ENCODE data around the gene BRD7.

BRD7 gene

GRCh38 chr16:50281391-50282009 lies 87.3 kb downstream of the BRD7 start:
- no peak overlapping the region for H3K27ac ChIP-seq
- H3K36me3 ChIP-seq (ENCODE audit: control insufficient read depth, insufficient read depth, low read length) = no peaks in the 10 kb centered on the region
- H3K9ac ChIP-seq = no peak overlapping the region
- no peak overlapping the region for H3K4me2 ChIP-seq (ENCODE audit: low read length)
- TF ChIP-seq CTCF (IDR thresholded peaks at IDR 0.05) = no peak
- H3K9me3 ChIP-seq (ENCODE audit: control insufficient read depth, low read length) = no peaks in the 10 kb centered on the region
- H3K4me1 ChIP-seq = no peaks in the 10 kb centered on the region
- H3K4me3 ChIP-seq (ENCODE audit: low read depth, low read length) = no peak overlapping the region
- no peaks in the 10 kb centered on the region for H3K27me3 ChIP-seq (ENCODE audit: control insufficient read depth, insufficient read depth, low read length)
- H2AFZ ChIP-seq = no peak overlapping the region
- no peaks in the 10 kb centered on the region for H3K79me2 ChIP-seq

GRCh38 chr16:50280932-50281331 lies 87.9 kb downstream of the BRD7 start:
- TF ChIP-seq CTCF (IDR thresholded peaks at IDR 0.05) = no peak

GRCh38 chr16:50279504-50279865 lies 89.3 kb downstream of the BRD7 start:
- no peaks in the 10 kb centered on the region for H3K4me1 ChIP-seq
- no peak overlapping the region for H3K9ac ChIP-seq
- no peaks in the 10 kb centered on the region for H3K9me3 ChIP-seq (ENCODE audit: control insufficient read depth, low read length)
- H3K4me2 ChIP-seq (ENCODE audit: low read length) = no peak overlapping the region
- H3K79me2 ChIP-seq = no peaks in the 10 kb centered on the region
- H3K36me3 ChIP-seq (ENCODE audit: control insufficient read depth, insufficient read depth, low read length) = no peaks in the 10 kb centered on the region
- H2AFZ ChIP-seq = no peak overlapping the region
- H3K4me3 ChIP-seq (ENCODE audit: low read depth, low read length) = no peak overlapping the region
- no peak for TF ChIP-seq CTCF (IDR thresholded peaks at IDR 0.05)
- H3K27ac ChIP-seq = no peak overlapping the region
- H3K27me3 ChIP-seq (ENCODE audit: control insufficient read depth, insufficient read depth, low read length) = no peaks in the 10 kb centered on the region

More at GRCh38 chr16:50280932-50281331, 87.9 kb downstream of the BRD7 start:
- no peak overlapping the region for H3K9ac ChIP-seq
- no peaks in the 10 kb centered on the region for H3K27me3 ChIP-seq (ENCODE audit: control insufficient read depth, insufficient read depth, low read length)
- no peaks in the 10 kb centered on the region for H3K36me3 ChIP-seq (ENCODE audit: control insufficient read depth, insufficient read depth, low read length)
- H2AFZ ChIP-seq = no peak overlapping the region
- H3K4me1 ChIP-seq = no peaks in the 10 kb centered on the region
- no peak overlapping the region for H3K4me2 ChIP-seq (ENCODE audit: low read length)
- H3K9me3 ChIP-seq (ENCODE audit: control insufficient read depth, low read length) = no peaks in the 10 kb centered on the region
- H3K27ac ChIP-seq = no peak overlapping the region
- H3K4me3 ChIP-seq (ENCODE audit: low read depth, low read length) = no peak overlapping the region
- H3K79me2 ChIP-seq = no peaks in the 10 kb centered on the region

- TF ChIP-seq CTCF (IDR thresholded peaks at IDR 0.05) = no peak
- H3K9ac ChIP-seq = no peak overlapping the region
- no peaks in the 10 kb centered on the region for H3K4me1 ChIP-seq
- H3K79me2 ChIP-seq = no peaks in the 10 kb centered on the region
- no peaks in the 10 kb centered on the region for H3K9me3 ChIP-seq (ENCODE audit: control insufficient read depth, low read length)
- no peak overlapping the region for H3K27ac ChIP-seq
- no peaks in the 10 kb centered on the region for H3K27me3 ChIP-seq (ENCODE audit: control insufficient read depth, insufficient read depth, low read length)
- no peak overlapping the region for H2AFZ ChIP-seq
- H3K36me3 ChIP-seq (ENCODE audit: control insufficient read depth, insufficient read depth, low read length) = no peaks in the 10 kb centered on the region
- no peak overlapping the region for H3K4me3 ChIP-seq (ENCODE audit: low read depth, low read length)
- no peak overlapping the region for H3K4me2 ChIP-seq (ENCODE audit: low read length)
Measured at GRCh38 chr16:50278251-50278650, 90.5 kb downstream of the BRD7 start.
